ENCODE results near the gene ZHX3. TPM values are rescaled to one million over a fixed set of nuclear protein-coding genes. Genes with fewer than 3 reads are reported as not detected.

ZHX3 gene
- total and polyA plus RNA-seq, 2 donors (not counting 1 experiment from before 2014, with no cell fraction given), result 4.3 to 22.2 TPM

- H4K20me1 ChIP-seq (ENCODE audit: control insufficient read depth, insufficient read depth, low read length, poor library complexity, severe bottlenecking), result no peaks in the 10 kb centered on the region
- ATAC-seq (ENCODE audit: low read depth), result no peak
- Mint-ChIP-seq H3K4me1 (peaks cover 7% of the 10 kb centered on the region), H3K4me3 (no peak overlapping the region), H3K27me3 (no peaks in the 10 kb centered on the region), H3K27ac (no peak overlapping the region), H3K9me3 (ENCODE audit: insufficient read depth) (peaks cover 8% of the 10 kb centered on the region)
- peaks cover 0 to 13% (median 0%) of the 10 kb centered on the region in 3 donors for H3K9me3 ChIP-seq (ENCODE audit: control extremely low read depth in 1 of 3, control insufficient read depth in 2 of 3, insufficient read depth in 1 of 3, low read length in 2 of 3)
- no peak overlapping the region for H3K27ac ChIP-seq (ENCODE audit: low read length in 2 of 2)
- peaks cover 0 to 6% of the 10 kb centered on the region in 2 donors for H3K4me1 ChIP-seq (ENCODE audit: control insufficient read depth in 2 of 2, insufficient read depth in 2 of 2, low read length in 2 of 2)
- no peaks in the 10 kb centered on the region for H3K36me3 ChIP-seq (replicated peaks in 1 of 2; ENCODE audit: control extremely low read depth in 1 of 2, control insufficient read depth in 1 of 2, extremely low read depth in 1 of 2, insufficient read depth in 2 of 2, low read length in 1 of 2)
- intact Hi-C loops (cut with micrococcal nuclease), result no loop called here
- no peak for DNase-seq
- ChIA-PET CTCF (no interaction called here), POLR2A (no interaction called here)
- no peak overlapping the region for H3K9ac ChIP-seq (ENCODE audit: low read length)
- TF ChIP-seq EZH2 (IDR thresholded peaks at IDR 0.05; ENCODE audit: borderline replicate concordance, insufficient read depth, low read depth, low read length, poor library complexity, severe bottlenecking), result no peak
- no peak for TF ChIP-seq CTCF (IDR thresholded peaks at IDR 0.05)
- WGBS (ENCODE audit: insufficient coverage), result no CpG with 5 or more reads among the region's 2 CpGs
- H2AFZ ChIP-seq (ENCODE audit: insufficient read depth, low read depth, low read length, poor library complexity, severe bottlenecking), result no peak overlapping the region
- no peak overlapping the region for H3K4me3 ChIP-seq (ENCODE audit: control extremely low read depth in 1 of 5, extremely low read depth in 1 of 5, insufficient read depth in 1 of 5, low read depth in 2 of 5, low read length in 4 of 5)
- H3K4me2 ChIP-seq (replicated peaks; ENCODE audit: low read depth, low read length, poor library complexity, severe bottlenecking), result no peak overlapping the region
- H3K79me2 ChIP-seq (ENCODE audit: control insufficient read depth, insufficient read depth, low read length), result peaks cover 3% of the 10 kb centered on the region
- H3K27me3 ChIP-seq (replicated peaks in 1 of 4; ENCODE audit: control extremely low read depth in 1 of 4, control insufficient read depth in 3 of 4, insufficient read depth in 4 of 4, low read length in 3 of 4), result no peaks in the 10 kb centered on the region
Observed at GRCh38 chr20:41286240-41286851, 31.2 kb downstream of the ZHX3 start.

GRCh38 chr20:41279546-41280225, 37.8 kb downstream of the ZHX3 start:
- H4K20me1 ChIP-seq (ENCODE audit: control insufficient read depth, insufficient read depth, low read length, poor library complexity, severe bottlenecking), result no peaks in the 10 kb centered on the region
- H3K79me2 ChIP-seq (ENCODE audit: control insufficient read depth, insufficient read depth, low read length), result peaks cover 4% of the 10 kb centered on the region
- H3K4me2 ChIP-seq (replicated peaks; ENCODE audit: low read depth, low read length, poor library complexity, severe bottlenecking), result no peak overlapping the region
- WGBS (ENCODE audit: insufficient coverage), result 55% methylated on average over 2 of the region's 3 CpGs
- no peaks in the 10 kb centered on the region for H3K27me3 ChIP-seq (replicated peaks in 1 of 4; ENCODE audit: control extremely low read depth in 1 of 4, control insufficient read depth in 3 of 4, insufficient read depth in 4 of 4, low read length in 3 of 4)
- no peak overlapping the region for H2AFZ ChIP-seq (ENCODE audit: insufficient read depth, low read depth, low read length, poor library complexity, severe bottlenecking)
- no peaks in the 10 kb centered on the region for H3K9me3 ChIP-seq (ENCODE audit: control extremely low read depth in 1 of 3, control insufficient read depth in 2 of 3, insufficient read depth in 1 of 3, low read length in 2 of 3)
- CTCF ChIA-PET, result interaction anchor here (1.2 to 1.3 kb wide), 2 partner anchors 47 to 60 kb away, joined by 4 read pairs; no protein-coding TSS in a partner anchor
- Mint-ChIP-seq H3K4me3 (no peak overlapping the region), H3K9me3 (ENCODE audit: insufficient read depth) (no peaks in the 10 kb centered on the region), H3K27ac (no peak overlapping the region), H3K27me3 (no peaks in the 10 kb centered on the region), H3K4me1 (peaks cover 8% of the 10 kb centered on the region)
- H3K4me1 ChIP-seq (ENCODE audit: control insufficient read depth in 2 of 2, insufficient read depth in 2 of 2, low read length in 2 of 2), result peaks cover 5 to 6% of the 10 kb centered on the region in 2 donors
- H3K4me3 ChIP-seq (ENCODE audit: control extremely low read depth in 1 of 5, extremely low read depth in 1 of 5, insufficient read depth in 1 of 5, low read depth in 2 of 5, low read length in 4 of 5), result no peak overlapping the region
- H3K36me3 ChIP-seq (replicated peaks in 1 of 2; ENCODE audit: control extremely low read depth in 1 of 2, control insufficient read depth in 1 of 2, extremely low read depth in 1 of 2, insufficient read depth in 2 of 2, low read length in 1 of 2), result no peaks in the 10 kb centered on the region
- ATAC-seq (ENCODE audit: low read depth) (no peak), DNase-seq (no peak)
- H3K9ac ChIP-seq (ENCODE audit: low read length), result no peak overlapping the region
- no peak overlapping the region for H3K27ac ChIP-seq (ENCODE audit: low read length in 2 of 2)
- TF ChIP-seq CTCF (IDR thresholded peaks at IDR 0.05) (no peak), EZH2 (IDR thresholded peaks at IDR 0.05; ENCODE audit: borderline replicate concordance, insufficient read depth, low read depth, low read length, poor library complexity, severe bottlenecking) (no peak)
- intact Hi-C loops (cut with micrococcal nuclease), result no loop called here
- POLR2A ChIA-PET, result no interaction called here

Data from B cell (primary cell).